Activated CD4-positive, alpha-beta T cell treated with anti-CD3 and anti-CD28 coated beads for 1 hour (primary cell): ENCODE data around the gene BEGAIN.

ENCODE experiments used
- DNase-seq: peaks from one replicate; pipeline ENCODE4 v3.0.0-alpha.2; 2020

BEGAIN gene

GRCh38 chr14:100581228-100582145 lies 5.7 kb downstream of the BEGAIN start:
- no peak for DNase-seq

- DNase-seq, result no peak
Measured at GRCh38 chr14:100580316-100581227, 6.6 kb downstream of the BEGAIN start.

- DNase-seq, result no peak
Measured at GRCh38 chr14:100578552-100578951, 8.7 kb downstream of the BEGAIN start.

DNA sequence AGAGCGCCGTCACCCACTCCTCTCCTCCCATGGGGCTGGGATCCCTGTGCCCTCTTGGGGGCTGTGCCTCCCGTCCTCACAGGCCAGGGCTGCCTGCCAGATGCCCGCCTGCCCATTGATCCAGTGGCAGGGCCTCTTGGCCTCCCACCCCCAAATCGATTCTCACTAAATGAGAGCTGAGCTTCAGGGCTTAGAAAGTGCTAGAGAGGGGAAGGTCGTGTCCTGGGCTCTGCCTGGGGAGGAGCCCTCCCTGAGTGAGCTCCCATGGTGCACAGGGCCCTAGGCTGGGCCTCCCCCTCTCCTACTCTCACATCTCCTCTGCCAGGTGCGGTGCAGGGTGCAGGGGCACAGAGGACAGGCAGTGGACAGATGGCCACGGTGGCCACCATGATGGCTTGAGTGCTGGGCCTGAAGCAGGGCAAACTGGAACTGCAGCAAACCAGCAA lies 9.2 kb downstream of the BEGAIN start:
- no peak for DNase-seq

GRCh38 chr14:100577321-100577985 lies 9.8 kb downstream of the BEGAIN start:
- no peak for DNase-seq

- DNase-seq, result no peak
Measured at GRCh38 chr14:100576091-100577085, 10.8 kb downstream of the BEGAIN start.

- DNase-seq, result no peak
Measured at GRCh38 chr14:100575266-100575995, 11.8 kb downstream of the BEGAIN start.

GRCh38 chr14:100574642-100575031 lies 12.6 kb downstream of the BEGAIN start:
- no peak for DNase-seq

DNA sequence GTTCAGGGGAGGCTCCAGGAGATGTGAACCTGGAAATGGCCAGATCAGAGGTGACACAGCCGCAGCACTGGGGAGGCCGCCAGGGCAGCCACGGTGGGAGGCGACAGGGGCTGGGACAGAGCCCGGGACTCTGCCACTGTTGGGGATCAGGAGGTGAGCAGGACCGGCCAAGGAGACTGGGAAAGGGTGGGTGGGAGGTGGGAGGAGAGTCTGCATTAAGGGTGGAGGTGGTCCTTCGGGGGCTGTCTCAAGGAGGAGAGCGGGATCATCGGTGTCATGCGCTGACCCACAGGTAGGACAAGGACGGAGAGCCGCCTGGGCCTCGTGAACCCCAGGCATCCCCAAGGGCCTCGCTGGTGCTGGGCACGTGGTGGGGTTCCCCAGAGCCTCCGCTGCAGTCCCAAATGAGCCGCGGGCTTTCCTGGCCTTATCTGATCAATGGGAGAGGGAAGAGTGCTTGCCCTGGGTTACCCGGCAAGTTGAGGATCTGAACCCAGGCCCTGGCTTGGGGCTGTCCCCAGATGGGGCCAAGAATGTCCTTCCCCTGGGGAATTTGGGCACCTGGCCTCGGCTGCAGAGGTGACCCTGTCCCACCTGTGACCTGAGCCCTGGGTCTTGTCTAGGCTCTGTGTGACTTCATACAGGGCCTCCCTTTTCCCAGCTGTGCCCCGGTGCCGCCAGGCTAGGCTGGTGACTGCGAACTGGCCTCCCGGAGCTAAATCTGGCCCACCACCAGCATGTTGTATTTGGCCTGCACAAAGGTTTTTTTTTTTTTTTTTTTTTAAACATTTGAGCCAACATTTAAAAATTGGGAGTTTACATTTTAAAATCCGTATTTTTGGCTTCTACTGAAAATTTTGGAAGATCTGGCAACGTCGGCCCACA lies 13.2 kb downstream of the BEGAIN start:
- no peak for DNase-seq

- DNase-seq, result no peak
Measured at GRCh38 chr14:100573002-100573756, 14.0 kb downstream of the BEGAIN start.

DNA sequence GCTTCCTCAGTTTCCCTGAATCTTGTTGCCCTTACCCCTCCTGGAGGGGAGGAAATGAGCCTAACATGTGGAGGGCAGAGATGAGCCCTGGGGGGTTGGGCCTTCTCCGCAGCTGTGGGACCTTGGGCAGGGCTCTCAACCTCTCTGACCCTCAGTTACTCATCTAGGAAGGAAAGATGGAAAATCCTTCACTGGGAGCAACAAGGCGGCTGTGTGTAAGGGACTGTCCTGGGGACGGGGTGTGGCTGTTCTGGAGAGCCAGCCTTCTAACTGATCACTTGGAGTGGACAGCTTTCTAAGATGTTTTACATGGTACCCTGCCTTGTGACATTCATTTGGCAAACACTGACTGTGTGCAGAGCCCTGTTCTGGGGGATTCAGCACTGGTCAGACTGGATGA lies 14.7 kb downstream of the BEGAIN start:
- no peak for DNase-seq

DNA sequence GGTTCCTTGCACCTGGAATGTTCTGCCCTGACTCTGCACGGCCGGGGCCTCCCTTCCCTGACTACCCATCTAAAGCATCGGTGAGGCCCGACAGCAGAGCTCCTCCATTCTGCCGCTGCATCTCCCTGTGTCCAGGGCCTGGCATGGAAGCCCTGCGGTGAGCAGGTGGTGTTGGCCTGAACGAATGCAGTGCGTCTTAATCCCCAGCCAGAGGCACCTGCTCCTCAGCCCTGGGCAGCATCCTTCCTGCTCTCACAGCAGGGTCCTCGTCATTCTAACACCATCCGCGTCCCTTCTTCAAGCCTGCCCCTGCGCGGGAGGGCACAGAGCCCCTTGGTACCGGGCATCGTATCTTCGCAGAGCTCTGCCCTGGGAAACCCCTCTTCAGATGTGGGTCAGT lies 15.4 kb downstream of the BEGAIN start:
- DNase-seq, result no peak

GRCh38 chr14:100570726-100571454 lies 16.3 kb downstream of the BEGAIN start:
- no peak for DNase-seq

DNA sequence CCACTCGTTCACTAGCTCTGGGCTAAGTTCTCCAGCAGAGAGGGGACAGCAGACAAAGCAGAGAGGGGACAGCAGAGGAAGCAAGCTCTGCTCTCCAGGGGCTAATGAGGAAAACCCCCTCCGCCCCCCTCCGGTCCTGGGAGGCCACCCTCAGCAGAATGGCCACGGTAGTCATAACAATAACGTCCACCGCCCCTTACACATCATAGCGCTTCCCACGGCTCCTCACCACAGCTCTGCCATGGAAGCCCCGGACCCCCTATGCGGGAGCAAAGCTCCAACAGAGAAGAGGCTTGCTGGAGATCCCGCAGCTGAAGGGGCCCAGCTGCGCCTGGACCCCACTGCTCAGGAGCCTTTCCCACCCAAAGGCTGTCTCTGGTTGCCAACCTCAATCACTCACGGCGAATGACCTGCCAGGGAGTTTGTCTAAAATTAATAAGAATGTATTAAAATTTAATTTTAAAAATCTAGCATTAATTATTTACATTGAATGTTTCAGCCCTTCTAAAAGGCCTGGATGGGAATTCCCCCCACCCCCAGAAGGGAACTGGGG lies 17.4 kb downstream of the BEGAIN start:
- no peak for DNase-seq

DNA sequence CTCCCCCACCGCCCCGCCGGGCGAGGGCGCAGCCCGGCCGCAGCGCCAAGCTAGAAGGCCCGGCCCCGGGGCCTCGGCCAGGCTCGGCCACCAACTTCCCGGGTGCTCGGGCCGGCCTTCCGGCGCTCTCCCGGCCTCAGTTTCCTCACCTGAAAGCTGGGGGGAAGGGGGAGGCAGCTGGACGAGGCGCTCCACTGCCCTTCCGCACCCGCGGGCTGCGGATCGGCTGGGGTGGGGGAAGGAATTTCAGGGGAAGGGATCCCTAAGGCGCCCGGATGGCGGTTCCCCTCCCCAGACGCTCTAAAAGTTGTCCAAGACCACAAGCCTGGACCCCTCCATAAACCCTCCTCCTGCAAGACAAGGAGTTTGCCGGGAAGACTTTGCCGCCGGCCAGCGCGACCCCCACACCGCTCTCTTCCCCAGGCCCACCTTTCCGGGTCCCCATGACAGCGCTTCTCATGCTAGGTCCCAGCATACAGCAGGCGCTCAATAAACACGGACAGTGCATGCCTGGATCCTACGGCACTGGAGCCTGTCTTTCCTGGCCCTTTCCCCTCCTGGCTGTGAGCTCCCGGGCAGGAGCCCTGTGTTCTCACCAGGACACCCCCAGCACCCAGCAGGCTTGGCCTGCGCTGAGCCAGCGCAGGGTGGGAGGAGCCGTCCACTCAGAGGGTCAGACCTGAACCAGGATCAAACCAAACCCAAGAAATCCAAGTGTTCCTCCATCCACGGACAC lies 18.1 kb downstream of the BEGAIN start:
- no peak for DNase-seq

GRCh38 chr14:100568164-100568997 lies 18.8 kb downstream of the BEGAIN start:
- no peak for DNase-seq

DNA sequence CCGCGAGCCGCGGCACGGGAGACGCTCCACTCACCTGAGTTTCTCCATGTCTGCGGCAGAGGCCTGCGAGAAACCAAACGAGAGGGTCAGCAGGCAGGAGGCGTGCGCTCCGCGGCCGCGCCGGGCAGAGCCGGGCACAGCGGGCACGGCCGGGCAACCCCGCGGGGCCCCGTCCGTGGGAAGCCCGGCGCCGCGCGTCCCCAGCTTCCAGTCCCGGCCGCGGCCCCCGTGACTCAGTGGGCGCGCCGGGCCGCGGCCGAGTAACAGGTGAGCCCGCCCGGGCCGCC lies 19.4 kb downstream of the BEGAIN start:
- no peak for DNase-seq
